K562 (cell line): ENCODE measurements around the gene OR52W1.

Source experiments
- CREM ChIP-seq: IDR thresholded peaks from 2 replicates; pipeline ENCODE4 v1.6.1; 2014; ENCODE audit warnings: antibody characterized with exemption, low read depth
- CTCF ChIP-seq, 3 experiments: IDR thresholded peaks in 2 of 3; conservative IDR thresholded peaks in 1 of 3; 2 replicates each; pipeline ENCODE4 v1.5.1; 2011 to 2012; ENCODE audit warnings: low read length in 3 of 3, mild to moderate bottlenecking in 3 of 3, control low read depth in 2 of 3, improper control_type of control experiment in 1 of 3, inconsistent platforms in 1 of 3, low read depth in 1 of 3, mixed read lengths in 1 of 3, moderate library complexity in 1 of 3; ENCODE audit not compliant: insufficient read depth in 2 of 3
- ETV6 ChIP-seq, 3 experiments: fragments of 150-350 bp in 1 of 3; sonication (generic) in 1 of 3; formaldehyde crosslinking in 1 of 3; IDR thresholded peaks; 2 replicates each; pipeline versions ENCODE4 v1.6.1 to v1.8.0; 2014 to 2022; ENCODE audit warnings: borderline replicate concordance in 2 of 3, low read depth in 2 of 3, antibody characterized with exemption in 1 of 3, low read length in 1 of 3, mild to moderate bottlenecking in 1 of 3, missing genetic modification reagents in 1 of 3
- EZH2 ChIP-seq: IDR thresholded peaks from 2 replicates; pipeline ENCODE4 v1.6.1; 2012; ENCODE audit warnings: low read depth, mild to moderate bottlenecking, inconsistent platforms, low read length, borderline replicate concordance
- HINFP ChIP-seq: fragments of 450-650 bp; conservative IDR thresholded peaks from 2 replicates; pipeline ENCODE4 v1.6.1; 2016; ENCODE audit warnings: missing genetic modification characterization, low read depth, mild to moderate bottlenecking, control low read depth, missing compliant biosample characterization
- KDM1A ChIP-seq, 2 experiments: fragments of 450-650 bp; IDR thresholded peaks; 2 replicates each; pipeline ENCODE4 v1.6.1; 2016; ENCODE audit warnings: mild to moderate bottlenecking in 2 of 2
- MAZ ChIP-seq, 2 experiments: fragments of 450-650 bp in 1 of 2; sonication (generic) in 1 of 2; formaldehyde crosslinking; IDR thresholded peaks in 1 of 2; conservative IDR thresholded peaks in 1 of 2; 2 replicates each; pipeline versions ENCODE4 v1.4.0 to v1.5.0; 2020; ENCODE audit warnings: mild to moderate bottlenecking in 1 of 2, missing genetic modification reagents in 1 of 2
- REST ChIP-seq, 2 experiments: fragments of 450-650 bp; formaldehyde crosslinking in 1 of 2; IDR thresholded peaks; 2 replicates each; pipeline versions ENCODE4 v1.4.0 to v1.6.1; 2014 to 2020; ENCODE audit warnings: mild to moderate bottlenecking in 2 of 2, borderline replicate concordance in 1 of 2, low read depth in 1 of 2
- SMAD3 ChIP-seq: fragments of 450-650 bp; formaldehyde crosslinking; conservative IDR thresholded peaks from 2 replicates; pipeline ENCODE4 v1.4.0; 2020; ENCODE audit warnings: mild to moderate bottlenecking
- ZFP1 ChIP-seq: fragments of 450-650 bp; formaldehyde crosslinking; IDR thresholded peaks from 2 replicates; pipeline ENCODE4 v1.4.0; 2020; ENCODE audit warnings: mild to moderate bottlenecking, mixed read lengths
- ZNF274 ChIP-seq: IDR thresholded peaks from 2 replicates; pipeline ENCODE4 v1.6.1; 2011; ENCODE audit warnings: low read depth, mild to moderate bottlenecking, low read length, moderate library complexity, borderline replicate concordance
- ZNF280B ChIP-seq: fragments of 250-450 bp; sonication (Bioruptor Pico); IDR thresholded peaks from 2 replicates; pipeline ENCODE4 v1.5.1; 2021; ENCODE audit warnings: mild to moderate bottlenecking
- ZZZ3 ChIP-seq: fragments of 450-650 bp; IDR thresholded peaks from 2 replicates; pipeline ENCODE4 v1.6.1; 2016; ENCODE audit warnings: antibody characterized with exemption, mild to moderate bottlenecking, moderate library complexity

- TF ChIP-seq MAZ (CRISPR knock-in tag; conservative IDR thresholded peaks at IDR 0.05 in 1 of 2, IDR thresholded peaks at IDR 0.05 in 1 of 2), result no peak
- TF ChIP-seq ETV6 (IDR thresholded peaks at IDR 0.05; ENCODE audit: borderline replicate concordance in 1 of 2, low read depth in 2 of 2, low read length in 1 of 2), result no peak
- TF ChIP-seq ETV6 (CRISPR knock-in tag; IDR thresholded peaks at IDR 0.05; ENCODE audit: borderline replicate concordance), result no peak
- no peak for TF ChIP-seq ZNF274
- no peak for TF ChIP-seq CTCF (IDR thresholded peaks at IDR 0.05 in 2 of 3, conservative IDR thresholded peaks at IDR 0.05 in 1 of 3; ENCODE audit: insufficient read depth in 2 of 3, low read depth in 1 of 3, low read length in 3 of 3)
- TF ChIP-seq REST (IDR thresholded peaks at IDR 0.05; ENCODE audit: borderline replicate concordance), result no peak
- no peak for TF ChIP-seq REST (CRISPR knock-in tag; IDR thresholded peaks at IDR 0.05; ENCODE audit: low read depth)
- TF ChIP-seq ZNF280B (CRISPR knock-in tag), result no peak
- TF ChIP-seq ZFP1 (CRISPR knock-in tag), result no peak
- no peak for TF ChIP-seq EZH2
- TF ChIP-seq HINFP, result no peak
- TF ChIP-seq KDM1A (IDR thresholded peaks at IDR 0.05), result no peak
- TF ChIP-seq SMAD3, result no peak
- TF ChIP-seq CREM, result no peak
- no peak for TF ChIP-seq ZZZ3
Observed at GRCh38 chr11:6170226-6170625, 28.8 kb upstream of the OR52W1 start, which contains the start of gene OR52B2.
